Measurements from ENCODE around the gene TEPSIN. TPM values are rescaled to one million over a fixed set of nuclear protein-coding genes. Genes with fewer than 3 reads are reported as not detected.

Gene TEPSIN
- total and polyA plus RNA-seq, 2 of the 13 experiments (the other 11 are each of a cell fraction or from before 2014, with no cell fraction given): 16.1 to 18.8 TPM

DNA sequence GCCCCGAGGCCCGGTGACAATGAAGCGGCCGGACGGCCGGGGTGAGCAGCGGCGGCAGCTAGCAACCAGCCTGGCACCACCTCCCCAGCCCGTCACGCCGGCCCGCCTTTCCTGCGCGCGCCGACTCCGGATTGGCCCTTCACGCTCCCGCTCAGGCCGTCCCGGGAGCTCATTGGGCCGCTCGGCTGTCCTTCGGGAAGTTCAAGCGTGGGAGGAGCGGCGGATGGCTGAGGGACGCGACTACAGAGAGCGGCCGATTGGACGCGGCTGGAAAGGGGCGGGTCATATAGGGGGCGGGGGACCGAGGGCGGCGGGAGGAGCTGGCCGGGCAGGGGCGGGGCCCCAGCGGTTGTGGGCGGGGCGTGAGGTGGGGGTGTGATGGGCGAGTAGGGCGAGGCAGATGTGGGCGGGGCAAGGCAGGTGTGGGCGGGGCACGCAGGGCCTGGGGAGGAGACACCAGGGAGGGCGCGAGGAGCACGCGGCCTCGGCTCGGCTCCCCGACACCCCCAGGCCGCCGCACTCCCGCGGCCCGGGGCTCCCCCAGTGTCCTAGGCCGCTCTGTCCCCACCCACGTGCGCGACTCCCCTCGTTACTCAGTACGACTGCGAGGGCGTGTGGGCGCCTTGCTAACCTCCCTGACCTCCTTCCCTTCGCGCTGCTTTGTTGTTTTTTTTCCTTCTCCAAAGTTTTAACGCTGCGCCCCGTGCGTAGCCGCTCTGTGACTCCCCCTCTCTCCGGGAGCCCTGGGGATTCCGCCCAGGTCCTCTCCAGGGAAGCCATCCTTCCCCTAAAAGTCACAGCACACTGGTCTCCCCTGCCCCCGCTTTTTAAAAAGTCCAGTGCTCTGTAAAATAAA, 15.7 kb downstream of the TEPSIN start, which contains the start of gene CEP131 (continued):
- TF ChIP-seq AHDC1 (CRISPR knock-in tag; IDR thresholded peaks at IDR 0.05; ENCODE audit: borderline replicate concordance): no peak
- TF ChIP-seq TGIF2 (CRISPR knock-in tag; IDR thresholded peaks at IDR 0.05): no peak
- no peak for TF ChIP-seq MIXL1 (CRISPR knock-in tag; IDR thresholded peaks at IDR 0.05)
- TF ChIP-seq ZNF362 (CRISPR knock-in tag; IDR thresholded peaks at IDR 0.05; ENCODE audit: borderline replicate concordance): peak; percentile 84
- TF ChIP-seq NFKB2 (CRISPR knock-in tag; IDR thresholded peaks at IDR 0.05; ENCODE audit: borderline replicate concordance): peak; percentile 73; the same call in 1 of the 2 replicates
- TF ChIP-seq PHF21A (CRISPR knock-in tag; IDR thresholded peaks at IDR 0.05): no peak
- TF ChIP-seq ZBTB1 (CRISPR knock-in tag; IDR thresholded peaks at IDR 0.05; ENCODE audit: borderline replicate concordance): no peak
- TF ChIP-seq SP1 (IDR thresholded peaks at IDR 0.05): 0 out of 2 replicates have a peak, but pooled peaks have one; percentile 71
- TF ChIP-seq SP1 (CRISPR knock-in tag; IDR thresholded peaks at IDR 0.05): peak; percentile 91
- TF ChIP-seq CHD4 (IDR thresholded peaks at IDR 0.05; ENCODE audit: borderline replicate concordance, low read length): no peak
- TF ChIP-seq, protein P1, sequence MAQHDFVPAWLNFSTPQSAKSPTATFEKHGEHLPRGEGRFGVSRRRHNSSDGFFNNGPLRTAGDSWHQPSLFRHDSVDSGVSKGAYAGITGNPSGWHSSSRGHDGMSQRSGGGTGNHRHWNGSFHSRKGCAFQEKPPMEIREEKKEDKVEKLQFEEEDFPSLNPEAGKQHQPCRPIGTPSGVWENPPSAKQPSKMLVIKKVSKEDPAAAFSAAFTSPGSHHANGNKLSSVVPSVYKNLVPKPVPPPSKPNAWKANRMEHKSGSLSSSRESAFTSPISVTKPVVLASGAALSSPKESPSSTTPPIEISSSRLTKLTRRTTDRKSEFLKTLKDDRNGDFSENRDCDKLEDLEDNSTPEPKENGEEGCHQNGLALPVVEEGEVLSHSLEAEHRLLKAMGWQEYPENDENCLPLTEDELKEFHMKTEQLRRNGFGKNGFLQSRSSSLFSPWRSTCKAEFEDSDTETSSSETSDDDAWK (CRISPR knock-in tag; IDR thresholded peaks at IDR 0.05): no peak
- 0 out of 2 replicates have a peak, but pooled peaks have one; percentile 56 for TF ChIP-seq SALL2 (CRISPR knock-in tag; IDR thresholded peaks at IDR 0.05)
- TF ChIP-seq, protein P2, sequence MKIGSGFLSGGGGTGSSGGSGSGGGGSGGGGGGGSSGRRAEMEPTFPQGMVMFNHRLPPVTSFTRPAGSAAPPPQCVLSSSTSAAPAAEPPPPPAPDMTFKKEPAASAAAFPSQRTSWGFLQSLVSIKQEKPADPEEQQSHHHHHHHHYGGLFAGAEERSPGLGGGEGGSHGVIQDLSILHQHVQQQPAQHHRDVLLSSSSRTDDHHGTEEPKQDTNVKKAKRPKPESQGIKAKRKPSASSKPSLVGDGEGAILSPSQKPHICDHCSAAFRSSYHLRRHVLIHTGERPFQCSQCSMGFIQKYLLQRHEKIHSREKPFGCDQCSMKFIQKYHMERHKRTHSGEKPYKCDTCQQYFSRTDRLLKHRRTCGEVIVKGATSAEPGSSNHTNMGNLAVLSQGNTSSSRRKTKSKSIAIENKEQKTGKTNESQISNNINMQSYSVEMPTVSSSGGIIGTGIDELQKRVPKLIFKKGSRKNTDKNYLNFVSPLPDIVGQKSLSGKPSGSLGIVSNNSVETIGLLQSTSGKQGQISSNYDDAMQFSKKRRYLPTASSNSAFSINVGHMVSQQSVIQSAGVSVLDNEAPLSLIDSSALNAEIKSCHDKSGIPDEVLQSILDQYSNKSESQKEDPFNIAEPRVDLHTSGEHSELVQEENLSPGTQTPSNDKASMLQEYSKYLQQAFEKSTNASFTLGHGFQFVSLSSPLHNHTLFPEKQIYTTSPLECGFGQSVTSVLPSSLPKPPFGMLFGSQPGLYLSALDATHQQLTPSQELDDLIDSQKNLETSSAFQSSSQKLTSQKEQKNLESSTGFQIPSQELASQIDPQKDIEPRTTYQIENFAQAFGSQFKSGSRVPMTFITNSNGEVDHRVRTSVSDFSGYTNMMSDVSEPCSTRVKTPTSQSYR (CRISPR knock-in tag; IDR thresholded peaks at IDR 0.05; ENCODE audit: borderline replicate concordance): peak; percentile 15; the same call in 1 of the 2 replicates
- 0 out of 2 replicates have a peak, but pooled peaks have one; percentile 27 for TF ChIP-seq ZC3H4 (CRISPR knock-in tag; IDR thresholded peaks at IDR 0.05; ENCODE audit: borderline replicate concordance)
- peak; percentile 71; the same call in 1 of the 2 replicates for TF ChIP-seq EEA1 (CRISPR knock-in tag; IDR thresholded peaks at IDR 0.05; ENCODE audit: borderline replicate concordance)
- no peak; the same call in 1 of the 2 replicates for TF ChIP-seq CERS6 (CRISPR knock-in tag; IDR thresholded peaks at IDR 0.05)
- no peak for TF ChIP-seq ZNF205 (CRISPR knock-in tag; IDR thresholded peaks at IDR 0.05)
